ENCODE data around the gene PRPF31. TPM values are rescaled to one million over a fixed set of nuclear protein-coding genes. Genes with fewer than 3 reads are reported as not detected.
A peak's percentile ranks its signal among the peaks of the same experiment; 100 is the strongest.

Gene PRPF31
- total and polyA plus RNA-seq, 11 donors, result 30.0 to 58.4 (median 41.4) TPM

GRCh38 chr19:54141356-54141755, 25.8 kb downstream of the PRPF31 start:
- ATAC-seq (no peak), DNase-seq (no peak)
- Histone ChIP-seq H3K9me3 (no peaks in the 10 kb centered on the region), H3K4me3 (no peak overlapping the region), H3K27me3 (no peaks in the 10 kb centered on the region), H3K27ac (no peak overlapping the region), H3K4me1 (peaks cover 2 to 42% (median 29%) of the 10 kb centered on the region in 12 donors), H3K36me3 (peaks cover 4 to 59% (median 46%) of the 10 kb centered on the region in 9 donors)
- WGBS, 4 donors, result 88 to 95% (median 90%) methylated on average over 3 of the region's 3 CpGs
- TF ChIP-seq POLR2A (IDR thresholded peaks at IDR 0.05), result no peak
- no peak for TF ChIP-seq CTCF (IDR thresholded peaks at IDR 0.05)
- intact Hi-C loops (cut with DNase I), result no loop called here

GRCh38 chr19:54142166-54142780, 26.7 kb downstream of the PRPF31 start:
- DNase-seq, result no peak
- Histone ChIP-seq H3K4me1 (peaks cover 2 to 46% (median 26%) of the 10 kb centered on the region in 12 donors), H3K27me3 (no peaks in the 10 kb centered on the region), H3K36me3 (peaks cover 7 to 68% (median 55%) of the 10 kb centered on the region in 9 donors), H3K27ac (no peak overlapping the region), H3K4me3 (no peak overlapping the region), H3K9me3 (no peaks in the 10 kb centered on the region)
- no peak for TF ChIP-seq POLR2A (IDR thresholded peaks at IDR 0.05)
- no peak for TF ChIP-seq CTCF (IDR thresholded peaks at IDR 0.05)
- intact Hi-C loops (cut with DNase I), result no loop called here
- ATAC-seq, result no peak
- WGBS, 4 donors, result 81 to 86% (median 84%) methylated on average over 7 of the region's 7 CpGs

GRCh38 chr19:54145541-54146158, 30.1 kb downstream of the PRPF31 start:
- intact Hi-C loops (cut with DNase I), result no loop called here
- Histone ChIP-seq H3K9me3 (no peaks in the 10 kb centered on the region), H3K27me3 (no peaks in the 10 kb centered on the region), H3K4me3 (no peak overlapping the region), H3K36me3 (peaks cover 7 to 91% (median 87%) of the 10 kb centered on the region in 9 donors), H3K27ac (no peak overlapping the region), H3K4me1 (peaks cover 0 to 29% (median 7%) of the 10 kb centered on the region in 12 donors)
- no peak for TF ChIP-seq POLR2A (IDR thresholded peaks at IDR 0.05)
- no peak for TF ChIP-seq CTCF (IDR thresholded peaks at IDR 0.05)
- ATAC-seq (no peak), DNase-seq (no peak)
- whole genome bisulfite sequencing, 4 donors, result 90 to 95% (median 93%) methylated on average over 18 to 28 of the region's 28 CpGs

GRCh38 chr19:54147676-54148075, 32.1 kb downstream of the PRPF31 start:
- ATAC-seq (peak; percentile 34 to 80 (median 58)), DNase-seq (peak in 4 of 5 donors; percentile 59 to 81 (median 72))
- intact Hi-C loops (cut with DNase I), result no loop called here
- H3K36me3 ChIP-seq, result peaks cover 7 to 100% (median 100%) of the 10 kb centered on the region in 9 donors
- no peak for TF ChIP-seq POLR2A (IDR thresholded peaks at IDR 0.05)
- peak in 1 of 12 donors; percentile 14 for TF ChIP-seq CTCF (IDR thresholded peaks at IDR 0.05)
- 62 to 84% (median 74%) methylated on average over 3 of the region's 3 CpGs for WGBS, 4 donors
- H3K4me3 ChIP-seq, result no peak overlapping the region
- peaks cover 0 to 19% (median 0%) of the 10 kb centered on the region in 12 donors for H3K4me1 ChIP-seq
- no peaks in the 10 kb centered on the region for H3K9me3 ChIP-seq
- H3K27me3 ChIP-seq, result no peaks in the 10 kb centered on the region
- peak overlapping the region in 7 of 12 donors; percentile 12 to 42 (median 34) for H3K27ac ChIP-seq
